AG04449 (cell line): ENCODE measurements around the gene SAMD9.

ENCODE experiments used
- CTCF ChIA-PET: fragments of 350-600 bp; formaldehyde crosslinking; extraction: SDS; loops from one replicate; lab custom pipeline; 2021; ENCODE audit warnings: antibody characterized with exemption; lab: Yijun Ruan, JAX
- POLR2A ChIA-PET: fragments of 400-600, 350-600 bp; formaldehyde crosslinking; extraction: SDS; loops from one replicate; lab custom pipeline; 2020; ENCODE audit warnings: antibody characterized with exemption, inconsistent platforms; lab: Yijun Ruan, JAX
- DNase-seq: peaks from one replicate; pipeline ENCODE4 v3.0.0-alpha.2; 2010; ENCODE audit warnings: low read depth, low spot score
- H3K4me3 ChIP-seq: 2 replicates; pipeline ENCODE4 v1.5.1; 2011; ENCODE audit warnings: low read depth, mild to moderate bottlenecking, control low read depth, low read length
- TF ChIP-seq, protein P1 (sequence below): IDR thresholded peaks from one replicate; pipeline ENCODE4 v1.5.1; 2011; ENCODE audit warnings: mild to moderate bottlenecking, moderate library complexity, low read length, control low read depth, inconsistent platforms; ENCODE audit not compliant: insufficient read depth; ENCODE audit errors: missing control alignments

Gene SAMD9

DNA sequence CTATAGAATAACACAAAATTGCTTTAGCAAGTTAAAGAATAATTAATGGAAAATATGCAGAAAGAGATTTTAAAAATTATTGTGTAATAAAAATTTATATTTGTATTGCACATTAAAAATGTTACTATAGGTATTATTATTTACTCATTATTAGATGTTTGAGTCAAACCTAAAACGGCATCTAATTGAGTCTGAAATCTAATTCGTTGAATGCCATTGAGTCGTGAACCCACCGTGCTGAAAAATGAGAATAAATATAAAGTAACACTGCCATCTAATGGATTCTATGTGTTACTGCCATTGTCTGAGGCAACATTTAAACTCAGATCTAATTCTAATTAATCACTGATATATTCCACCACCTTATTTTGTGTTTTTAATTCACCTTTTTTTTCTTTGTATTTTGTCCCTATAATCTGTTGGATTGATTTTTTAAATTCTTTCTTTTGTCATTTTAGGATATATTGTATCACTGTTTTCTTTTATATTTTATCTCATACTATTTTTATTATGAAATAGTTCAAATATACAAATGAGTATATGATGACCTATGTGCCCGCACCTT is 62.2 kb downstream of the SAMD9 start:
- TF ChIP-seq, protein P1, sequence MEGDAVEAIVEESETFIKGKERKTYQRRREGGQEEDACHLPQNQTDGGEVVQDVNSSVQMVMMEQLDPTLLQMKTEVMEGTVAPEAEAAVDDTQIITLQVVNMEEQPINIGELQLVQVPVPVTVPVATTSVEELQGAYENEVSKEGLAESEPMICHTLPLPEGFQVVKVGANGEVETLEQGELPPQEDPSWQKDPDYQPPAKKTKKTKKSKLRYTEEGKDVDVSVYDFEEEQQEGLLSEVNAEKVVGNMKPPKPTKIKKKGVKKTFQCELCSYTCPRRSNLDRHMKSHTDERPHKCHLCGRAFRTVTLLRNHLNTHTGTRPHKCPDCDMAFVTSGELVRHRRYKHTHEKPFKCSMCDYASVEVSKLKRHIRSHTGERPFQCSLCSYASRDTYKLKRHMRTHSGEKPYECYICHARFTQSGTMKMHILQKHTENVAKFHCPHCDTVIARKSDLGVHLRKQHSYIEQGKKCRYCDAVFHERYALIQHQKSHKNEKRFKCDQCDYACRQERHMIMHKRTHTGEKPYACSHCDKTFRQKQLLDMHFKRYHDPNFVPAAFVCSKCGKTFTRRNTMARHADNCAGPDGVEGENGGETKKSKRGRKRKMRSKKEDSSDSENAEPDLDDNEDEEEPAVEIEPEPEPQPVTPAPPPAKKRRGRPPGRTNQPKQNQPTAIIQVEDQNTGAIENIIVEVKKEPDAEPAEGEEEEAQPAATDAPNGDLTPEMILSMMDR, result peak; percentile 31
- DNase-seq, result no peak
- CTCF ChIA-PET, result interaction anchor here (0.7 to 1.3 kb wide), 6 partner anchors 218 to 594 kb away, joined by 3 to 5 read pairs (median 3); partner anchors contain the start of genes PEX1 and RBM48

DNA sequence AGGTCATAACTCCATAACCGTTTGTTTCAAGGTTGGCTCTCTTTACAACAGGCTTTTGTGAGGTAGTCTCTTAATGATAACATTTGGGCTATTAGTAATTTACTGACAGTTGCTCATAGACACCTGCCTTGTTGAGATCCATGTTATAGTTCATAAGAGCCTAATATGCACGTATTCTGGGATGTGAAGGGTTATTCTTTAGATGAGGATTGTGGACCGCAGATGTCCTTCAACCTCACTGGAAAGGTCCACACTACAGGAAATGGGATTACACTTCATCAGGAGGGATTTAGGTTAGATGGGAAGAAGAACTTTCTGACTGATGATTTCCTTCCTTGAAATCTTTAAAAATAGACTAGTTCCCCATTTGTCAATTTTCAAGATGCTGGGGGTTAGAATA is 62.8 kb downstream of the SAMD9 start:
- no peak overlapping the region for H3K4me3 ChIP-seq
- TF ChIP-seq, protein P1, result no peak
- ChIA-PET CTCF (interaction anchor here (1.3 kb wide), 1 partner anchor 222 kb away, joined by 5 read pairs; no protein-coding TSS in a partner anchor), POLR2A (no interaction called here)
- no peak for DNase-seq

More for the DNA sequence above, 62.2 kb downstream of the SAMD9 start:
- POLR2A ChIA-PET, result no interaction called here
- no peak overlapping the region for H3K4me3 ChIP-seq

DNA sequence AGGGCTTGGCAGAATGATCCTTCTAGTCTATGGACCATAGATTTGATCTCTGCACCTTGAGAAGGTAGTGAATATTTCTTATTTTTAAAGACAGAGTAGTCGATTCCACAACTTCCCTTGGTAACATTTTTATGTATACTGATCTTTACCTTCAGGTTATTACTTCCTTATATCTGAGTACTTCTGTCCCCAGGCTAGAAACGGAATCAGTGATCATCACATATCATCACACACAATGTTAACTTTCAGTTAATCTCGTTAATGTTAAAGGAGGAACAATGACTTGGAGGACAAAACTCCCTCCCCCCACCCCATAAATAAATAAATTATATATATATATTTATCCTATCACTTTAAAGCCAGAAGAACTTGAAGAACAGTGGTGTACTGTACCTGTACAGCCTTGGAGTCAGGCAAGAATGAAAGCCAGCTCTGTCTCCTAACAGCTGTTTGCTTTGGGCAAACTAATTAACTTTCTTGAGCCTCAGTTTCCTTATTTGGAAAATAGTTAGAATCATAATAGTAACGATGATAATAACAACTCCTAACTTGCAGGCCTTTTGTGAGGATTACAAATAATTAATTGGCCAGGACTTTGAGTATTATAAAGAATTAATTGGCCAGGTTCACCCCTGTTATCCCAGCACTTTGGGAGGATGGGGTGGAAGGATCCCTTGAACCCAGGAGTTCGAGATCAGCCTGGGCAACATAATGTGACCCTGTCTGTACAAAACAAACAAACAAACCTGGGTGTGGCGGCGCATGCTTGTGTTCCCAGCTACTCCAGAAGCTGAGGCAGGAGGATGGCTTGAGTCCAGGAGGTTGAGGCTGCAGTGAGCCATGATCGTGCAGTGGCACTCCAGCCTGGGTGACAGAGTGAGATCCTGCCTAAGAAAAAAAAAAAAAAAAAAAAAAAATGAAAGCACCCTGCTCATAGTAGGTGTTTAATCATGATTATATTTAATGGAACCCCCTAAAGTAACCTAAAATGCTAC is 63.5 kb downstream of the SAMD9 start:
- DNase-seq, result no peak
- TF ChIP-seq, protein P1, result no peak
- ChIA-PET CTCF (interaction anchor here (1.3 to 1.5 kb wide), 2 partner anchors 221 to 357 kb away, joined by 3 to 5 read pairs; no protein-coding TSS in a partner anchor), POLR2A (interaction anchor here (0.9 kb wide), 1 partner anchor 218 kb away, joined by 3 read pairs; the partner anchor contains the start of gene CDK6)
- no peak overlapping the region for H3K4me3 ChIP-seq

DNA sequence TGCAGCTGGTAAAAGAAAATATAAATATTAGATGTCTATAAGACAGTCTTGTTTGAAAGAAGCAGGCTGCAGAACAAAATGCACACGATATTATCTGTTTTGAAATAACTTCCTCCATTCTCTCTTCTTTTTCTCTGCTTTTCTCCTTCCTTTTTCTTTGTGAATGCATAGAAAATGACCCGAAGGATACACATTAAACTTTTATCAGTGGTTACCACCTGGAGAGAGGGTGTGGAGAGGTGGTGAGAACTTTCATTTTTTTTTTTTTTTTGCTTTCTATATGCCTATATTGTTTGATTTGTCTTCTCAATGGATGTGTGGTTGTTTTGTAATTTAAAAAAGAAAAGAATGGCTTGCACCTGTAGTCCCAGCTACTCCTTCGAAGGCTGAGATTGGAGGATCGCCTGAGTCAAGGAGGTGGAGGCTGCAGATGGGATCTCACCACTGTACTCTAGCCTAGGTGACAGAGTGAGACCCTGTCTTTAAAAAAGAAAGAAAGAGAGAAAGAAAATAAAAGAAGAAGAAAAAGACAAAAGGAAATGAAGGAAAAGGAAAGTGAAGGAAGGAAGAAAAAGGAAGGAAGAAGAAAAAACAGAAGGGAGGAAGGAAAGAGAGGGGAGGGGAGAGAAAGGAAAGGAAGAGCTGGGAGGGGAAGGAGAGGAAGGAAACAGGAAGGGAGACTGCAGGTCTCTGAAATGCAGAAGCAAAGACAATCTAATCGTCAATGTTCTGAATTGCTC is 64.4 kb downstream of the SAMD9 start:
- ChIA-PET POLR2A (interaction anchor here (0.9 kb wide), 1 partner anchor 217 kb away, joined by 3 read pairs; the partner anchor contains the start of gene CDK6), CTCF (interaction anchor here (1.3 to 1.5 kb wide), 2 partner anchors 220 to 356 kb away, joined by 3 to 5 read pairs; no protein-coding TSS in a partner anchor)
- DNase-seq, result no peak
- TF ChIP-seq, protein P1, result no peak
- H3K4me3 ChIP-seq, result no peak overlapping the region

DNA sequence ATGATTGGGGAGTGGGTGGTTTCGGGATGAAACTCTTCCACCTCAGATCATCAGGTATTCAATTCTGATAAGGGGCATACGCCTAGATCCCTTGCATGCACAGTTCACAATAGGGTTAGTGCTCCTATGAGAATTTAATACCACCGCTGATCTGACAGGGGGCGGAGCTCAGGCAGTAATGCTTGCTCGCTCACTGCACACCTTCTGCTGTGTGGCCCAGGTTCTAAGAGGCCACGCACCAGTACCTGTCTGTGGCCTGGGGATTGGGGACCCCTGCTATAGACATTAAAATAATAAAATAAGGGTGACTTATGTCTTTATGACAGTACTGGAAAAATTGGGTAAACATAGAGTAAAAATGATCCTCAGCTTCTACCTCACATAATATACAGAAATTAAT is 66.1 kb downstream of the SAMD9 start:
- POLR2A ChIA-PET, result no interaction called here
- TF ChIP-seq, protein P1, result no peak

More for the DNA sequence above, 66.1 kb downstream of the SAMD9 start:
- no peak for DNase-seq
- H3K4me3 ChIP-seq, result no peak overlapping the region
- CTCF ChIA-PET, result no interaction called here
